ENCODE measurements around the gene PLK5. TPM values are rescaled to one million over a fixed set of nuclear protein-coding genes. Genes with fewer than 3 reads are reported as not detected.

The PLK5 gene
- total RNA-seq, 4 donors from 2014 or later, result not detected

- no peaks in the 10 kb centered on the region for H3K36me3 ChIP-seq
- H3K4me1 ChIP-seq, result peaks cover 3 to 42% (median 6%) of the 10 kb centered on the region in 4 donors
- H3K27me3 ChIP-seq, result no peaks in the 10 kb centered on the region
- DNase-seq, result no peak
- H3K27ac ChIP-seq, result no peak overlapping the region
- peaks cover 0 to 8% (median 0%) of the 10 kb centered on the region in 4 donors for H3K9me3 ChIP-seq
- TF ChIP-seq CTCF (IDR thresholded peaks at IDR 0.05) (no peak), POLR2A (IDR thresholded peaks at IDR 0.05) (no peak)
- no peak overlapping the region for H3K4me3 ChIP-seq
Observed at GRCh38 chr19:1505991-1506881, 17.6 kb upstream of the PLK5 start.

- no peak for DNase-seq
- Histone ChIP-seq H3K4me3 (peak overlapping the region in 3 of 4 donors; percentile 38 to 54 (median 47)), H3K9me3 (peaks cover 0 to 8% (median 0%) of the 10 kb centered on the region in 4 donors), H3K27ac (peak overlapping the region in 3 of 4 donors; percentile 65 to 89 (median 83)), H3K36me3 (no peaks in the 10 kb centered on the region), H3K27me3 (no peaks in the 10 kb centered on the region), H3K4me1 (peaks cover 3 to 52% (median 6%) of the 10 kb centered on the region in 4 donors)
- TF ChIP-seq CTCF (IDR thresholded peaks at IDR 0.05) (no peak), POLR2A (IDR thresholded peaks at IDR 0.05) (no peak)
Observed at GRCh38 chr19:1507192-1507660, 16.7 kb upstream of the PLK5 start.

DNA sequence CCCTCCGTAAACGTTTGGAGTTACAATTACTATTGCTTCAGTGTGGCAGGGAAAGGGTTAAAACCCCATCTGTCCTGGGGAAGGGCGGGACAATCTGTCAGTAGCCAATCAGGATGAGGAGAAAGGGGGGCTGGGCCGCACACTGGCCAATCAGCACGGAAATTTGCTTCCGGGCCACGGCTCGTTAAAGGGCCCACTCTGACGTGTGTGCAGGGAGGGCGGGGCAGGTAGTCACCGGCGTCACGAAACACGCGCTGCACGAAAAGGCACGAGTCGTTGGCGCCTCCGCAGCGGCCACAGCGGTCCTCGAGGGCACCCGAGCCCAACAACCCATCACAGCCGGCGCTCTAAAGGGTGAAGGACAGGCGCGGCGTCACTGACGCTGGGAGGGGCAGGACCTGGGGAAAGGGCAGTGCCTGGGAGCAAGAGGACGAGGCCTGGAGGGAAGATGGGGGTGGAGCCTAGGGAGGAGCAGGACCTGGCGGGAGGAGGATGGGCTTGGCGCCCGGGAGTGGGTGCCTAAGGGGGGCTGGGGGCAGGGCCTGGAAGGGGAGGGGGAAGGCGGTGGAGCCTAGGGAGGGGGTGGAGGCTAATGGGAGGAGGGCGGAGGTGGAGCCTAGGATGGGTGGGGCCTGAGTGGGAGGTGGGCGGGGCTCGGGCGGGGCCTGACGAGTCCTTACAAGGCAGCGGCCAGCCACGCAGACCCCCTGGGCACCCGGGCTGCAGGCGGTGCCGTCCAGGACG is 15.9 kb upstream of the PLK5 start:
- no peaks in the 10 kb centered on the region for H3K27me3 ChIP-seq
- H3K9me3 ChIP-seq, result peaks cover 0 to 8% (median 0%) of the 10 kb centered on the region in 4 donors
- DNase-seq, result peak; percentile 79 to 95 (median 94)
- H3K36me3 ChIP-seq, result no peaks in the 10 kb centered on the region
- H3K4me3 ChIP-seq, result peak overlapping the region; percentile 25 to 54 (median 42)
- H3K27ac ChIP-seq, result peak overlapping the region; percentile 65 to 89 (median 77)
- H3K4me1 ChIP-seq, result peaks cover 3 to 53% (median 7%) of the 10 kb centered on the region in 4 donors
- TF ChIP-seq CTCF (IDR thresholded peaks at IDR 0.05) (no peak), POLR2A (IDR thresholded peaks at IDR 0.05) (no peak)

DNA sequence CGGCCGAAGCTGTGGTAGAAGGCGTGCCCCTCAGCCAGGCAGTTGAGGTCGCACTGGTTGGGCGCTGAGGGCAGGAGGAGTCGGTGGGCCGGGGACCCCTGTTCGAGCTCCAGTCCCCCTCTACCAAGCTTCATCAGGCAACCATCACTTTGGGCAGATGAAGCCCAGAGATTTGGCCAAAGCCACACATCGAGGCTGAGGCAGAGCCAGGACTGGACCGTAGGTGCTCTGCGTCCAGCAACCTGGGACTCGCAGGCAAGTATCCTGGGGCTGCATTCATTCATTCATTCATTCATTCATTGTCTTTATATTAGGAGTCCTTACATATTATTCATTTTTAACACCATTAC is 15.4 kb upstream of the PLK5 start:
- DNase-seq, result no peak
- Histone ChIP-seq H3K36me3 (no peaks in the 10 kb centered on the region), H3K4me1 (peaks cover 3 to 52% (median 7%) of the 10 kb centered on the region in 4 donors), H3K4me3 (peak overlapping the region in 3 of 4 donors; percentile 38 to 54 (median 47)), H3K27ac (peak overlapping the region in 3 of 4 donors; percentile 71 to 89 (median 83)), H3K9me3 (peaks cover 0 to 8% (median 0%) of the 10 kb centered on the region in 4 donors), H3K27me3 (peaks cover 0 to 3% of the 10 kb centered on the region in 2 donors)
- TF ChIP-seq POLR2A (IDR thresholded peaks at IDR 0.05) (no peak), CTCF (IDR thresholded peaks at IDR 0.05) (no peak)

DNA sequence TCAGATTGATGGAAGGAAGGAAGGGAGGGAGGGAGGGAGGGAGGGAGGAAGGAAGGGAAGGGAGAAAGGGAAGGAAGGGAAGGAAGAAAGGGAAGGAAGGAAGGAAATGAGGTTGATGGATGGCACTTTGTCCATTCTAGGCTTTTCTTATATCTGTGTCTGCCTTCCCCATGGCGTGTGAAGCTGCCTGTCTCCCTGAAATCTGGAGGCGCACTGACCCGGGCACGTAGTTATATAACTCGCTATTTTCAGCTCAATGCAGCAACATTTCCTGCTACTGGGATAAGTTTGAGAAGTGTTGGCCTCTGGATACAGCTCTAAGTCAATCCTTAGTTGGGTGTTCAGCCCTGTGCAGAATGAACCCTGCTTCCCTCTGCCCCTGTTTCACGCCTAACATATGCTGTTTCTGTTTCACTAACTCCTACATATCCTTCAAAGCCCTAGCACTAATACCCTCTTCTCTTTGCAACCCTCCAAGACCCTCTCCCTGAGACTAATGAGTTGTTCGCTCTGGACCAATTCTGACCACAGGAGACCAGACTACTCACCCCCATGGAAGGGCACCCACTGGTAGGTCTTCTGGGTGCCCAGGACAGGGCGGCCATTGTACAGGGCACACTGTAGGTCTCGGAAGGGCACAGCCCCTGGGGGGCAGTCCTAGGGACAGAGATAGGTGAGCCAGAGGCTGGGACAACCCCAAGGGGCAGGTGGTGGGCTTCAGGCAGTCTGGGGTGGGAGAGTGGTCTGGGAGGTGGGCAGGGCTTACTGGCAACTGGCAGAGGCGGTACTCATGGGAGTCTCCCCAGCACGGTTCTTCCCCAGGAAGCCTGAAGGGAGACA is 14.1 kb upstream of the PLK5 start:
- Histone ChIP-seq H3K27ac (peak overlapping the region in 1 of 4 donors; percentile 21), H3K36me3 (no peaks in the 10 kb centered on the region), H3K9me3 (peaks cover 0 to 8% (median 0%) of the 10 kb centered on the region in 4 donors), H3K4me1 (peaks cover 3 to 47% (median 9%) of the 10 kb centered on the region in 4 donors), H3K4me3 (no peak overlapping the region), H3K27me3 (peaks cover 0 to 12% of the 10 kb centered on the region in 2 donors)
- TF ChIP-seq POLR2A (IDR thresholded peaks at IDR 0.05) (no peak), CTCF (IDR thresholded peaks at IDR 0.05) (no peak)
- DNase-seq, result no peak
